Erythroblast (primary cell): Measurements from ENCODE around the gene COL4A2.

Source experiments
- DNase-seq, 2 experiments: peaks; one replicate each; lab custom pipeline; 2025; lab: John Stamatoyannopoulos, UW
- GATA1 ChIP-seq: IDR thresholded peaks from 2 replicates; pipeline ENCODE4 v1.6.1; 2011; ENCODE audit warnings: low read depth, mild to moderate bottlenecking, control low read depth, low read length, moderate library complexity
- POLR2A ChIP-seq: IDR thresholded peaks from 2 replicates; pipeline ENCODE4 v1.6.1; 2011; ENCODE audit warnings: mild to moderate bottlenecking, low read length

COL4A2 gene

GRCh38 chr13:110306960-110307766 is at the start of gene COL4A2, which contains the start of gene COL4A1:
Gene COL4A2, plus strand, starts transcription at chr13:110307284. Its CDS starts 620 bp downstream, at chr13:110307904.
Gene COL4A1, minus strand, starts transcription at chr13:110307157. Its CDS starts 130 bp downstream, at chr13:110307027.
- no peak for DNase-seq
- TF ChIP-seq GATA1 = no peak
- no peak for TF ChIP-seq POLR2A

GRCh38 chr13:110257408-110257807 is 49.7 kb upstream of the COL4A2 start:
- no peak for DNase-seq
- TF ChIP-seq GATA1 (no peak), POLR2A (no peak)

- no peak for DNase-seq
- TF ChIP-seq POLR2A (no peak), GATA1 (no peak)
Observed at GRCh38 chr13:110258876-110259631, 48.0 kb upstream of the COL4A2 start.

- TF ChIP-seq POLR2A (no peak), GATA1 (no peak)
- no peak for DNase-seq
Observed at GRCh38 chr13:110259651-110260050, 47.4 kb upstream of the COL4A2 start.

- DNase-seq = no peak
- TF ChIP-seq POLR2A = no peak
- TF ChIP-seq GATA1 = no peak
Observed at GRCh38 chr13:110261166-110262081, 45.7 kb upstream of the COL4A2 start.

- DNase-seq = no peak
- TF ChIP-seq GATA1 (no peak), POLR2A (no peak)
Observed at GRCh38 chr13:110262082-110262436, 45.0 kb upstream of the COL4A2 start.

GRCh38 chr13:110262508-110263291 is 44.4 kb upstream of the COL4A2 start:
- TF ChIP-seq POLR2A = no peak
- TF ChIP-seq GATA1 = no peak
- no peak for DNase-seq

- TF ChIP-seq POLR2A (no peak), GATA1 (no peak)
- no peak for DNase-seq
Observed at GRCh38 chr13:110263404-110263803, 43.7 kb upstream of the COL4A2 start.

- no peak for TF ChIP-seq GATA1
- no peak for TF ChIP-seq POLR2A
- no peak for DNase-seq
Observed at GRCh38 chr13:110263888-110264287, 43.2 kb upstream of the COL4A2 start.

- TF ChIP-seq POLR2A (no peak), GATA1 (no peak)
Observed at GRCh38 chr13:110264685-110265275, 42.3 kb upstream of the COL4A2 start.

GRCh38 chr13:110265341-110265681 is 41.8 kb upstream of the COL4A2 start:
- no peak for TF ChIP-seq POLR2A
- TF ChIP-seq GATA1 = no peak

More at GRCh38 chr13:110264685-110265275, 42.3 kb upstream of the COL4A2 start:
- DNase-seq = no peak

More at GRCh38 chr13:110265341-110265681, 41.8 kb upstream of the COL4A2 start:
- no peak for DNase-seq
